ENCODE results near the gene TLL2.

- TF ChIP-seq POLR2AphosphoS5 (IDR thresholded peaks at IDR 0.05; ENCODE audit: borderline replicate concordance, low read depth, low read length) (no peak), EZH2 (IDR thresholded peaks at IDR 0.05) (no peak), FOXP2 (optimal IDR thresholded peaks at IDR 0.05; ENCODE audit: control extremely low read depth, extremely low read length, insufficient read depth) (no peak)
Observed at GRCh38 chr10:96500050-96500449, 13.7 kb downstream of the TLL2 start.
